Activated effector memory CD4-positive, alpha-beta T cell treated with Interleukin-2 at 50 U/mL for 16 hours (primary cell): ENCODE data around the gene REV1.
"Not testable (repeated sequence)": the region's sequence is repeated elsewhere in the genome, so short reads cannot be mapped to it uniquely, and the experiment has no call there.

Experiments used
- DNase-seq: peaks from one replicate; pipeline ENCODE4 v3.0.0-alpha.2; 2020

REV1 gene

DNA sequence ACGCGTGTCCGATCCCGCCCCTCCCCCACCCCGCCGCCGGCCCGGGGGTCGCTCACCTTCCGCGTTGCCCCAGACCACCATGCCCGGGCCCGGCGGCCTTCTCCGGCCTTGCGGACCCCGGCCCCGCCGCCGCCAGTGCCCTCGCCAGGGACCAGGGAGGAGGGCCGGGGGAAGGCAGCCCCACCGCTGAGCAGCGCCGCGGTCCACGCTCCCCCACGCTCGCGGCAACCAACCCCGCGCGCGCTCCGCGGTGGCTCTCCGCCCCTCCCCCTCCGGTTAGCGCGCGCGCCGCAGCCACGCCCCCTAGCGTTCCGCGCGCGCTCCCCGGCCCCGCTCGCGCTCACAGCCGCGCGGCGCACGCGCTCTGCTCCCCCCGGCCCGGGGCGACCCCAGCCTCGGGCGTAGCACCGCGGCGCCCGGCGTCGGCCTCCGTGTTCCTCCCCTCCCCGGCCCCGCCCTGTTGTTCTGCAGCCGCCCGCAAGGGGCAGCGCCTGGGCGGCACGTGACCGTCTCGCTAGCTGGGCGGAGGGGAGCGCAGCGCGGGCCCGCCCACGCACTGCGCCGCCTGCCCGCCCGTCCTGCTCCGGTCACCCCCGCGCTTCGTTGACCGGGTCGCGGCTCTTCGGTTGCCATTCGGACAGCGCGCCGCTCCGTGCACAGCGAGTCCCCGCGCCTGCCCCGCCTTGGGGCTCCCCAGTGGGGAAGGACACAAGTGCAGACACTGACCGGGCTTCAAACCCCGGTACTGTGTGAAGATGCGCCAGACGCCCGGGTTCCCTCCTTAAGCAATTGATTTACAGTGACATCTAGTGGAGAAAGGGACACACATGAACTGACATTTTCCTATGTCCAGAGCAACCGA, at the start of gene REV1:
TSS of gene REV1 (minus strand) at position 257 of the 862 bp plus-strand sequence. CDS start 25,042 bp downstream, outside the sequence.
- DNase-seq, result peak; percentile 90

DNA sequence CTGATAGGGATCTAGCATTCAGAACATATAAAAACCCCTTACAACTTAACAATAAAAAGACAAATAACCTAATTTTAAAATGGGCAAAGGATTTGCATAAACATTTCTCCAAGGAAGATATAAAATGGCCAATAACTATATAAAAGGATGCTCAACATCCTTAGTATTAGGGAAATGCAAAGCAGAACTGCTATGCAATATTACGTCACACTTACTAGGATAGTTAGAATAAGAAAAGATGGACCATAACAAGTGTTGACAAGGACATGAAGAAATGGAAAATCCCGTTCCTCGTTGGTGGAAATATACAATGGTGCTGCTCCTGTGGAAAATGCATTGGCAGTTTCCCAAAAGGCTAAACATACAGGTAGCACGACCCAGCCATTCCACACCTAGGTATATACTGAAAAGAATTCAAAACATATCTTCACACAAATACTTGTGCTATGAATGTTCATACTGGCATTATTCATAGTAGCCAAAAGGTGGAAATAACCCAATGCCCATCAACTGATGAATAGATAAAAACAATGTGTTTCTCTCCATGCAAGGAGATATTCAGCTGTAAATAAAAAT, 48.2 kb upstream of the REV1 start:
- no peak for DNase-seq

DNA sequence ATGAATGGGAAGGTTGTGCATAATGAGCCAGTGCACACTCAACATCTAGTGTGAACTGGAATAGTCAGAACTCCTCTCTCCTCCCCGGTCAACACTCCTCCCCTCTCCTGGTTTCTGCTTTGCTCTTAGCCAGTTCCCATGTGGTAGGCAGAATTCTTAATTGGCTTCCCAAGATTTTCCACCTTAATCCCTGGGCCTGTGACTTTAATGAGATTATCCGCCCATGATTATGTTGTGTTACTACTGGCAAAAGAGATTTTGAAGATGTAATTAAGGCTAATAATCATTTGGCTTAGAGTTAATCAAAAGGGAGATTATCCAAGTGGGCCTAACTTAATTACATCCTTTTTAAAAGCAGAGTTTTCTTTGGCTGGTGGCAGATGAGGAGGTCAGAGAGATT, 34.2 kb upstream of the REV1 start:
- DNase-seq, result no peak

- no peak for DNase-seq
Observed at GRCh38 chr2:99522157-99522556, 32.3 kb upstream of the REV1 start.

- DNase-seq, result no peak
Observed at GRCh38 chr2:99520813-99521212, 31.0 kb upstream of the REV1 start.

DNA sequence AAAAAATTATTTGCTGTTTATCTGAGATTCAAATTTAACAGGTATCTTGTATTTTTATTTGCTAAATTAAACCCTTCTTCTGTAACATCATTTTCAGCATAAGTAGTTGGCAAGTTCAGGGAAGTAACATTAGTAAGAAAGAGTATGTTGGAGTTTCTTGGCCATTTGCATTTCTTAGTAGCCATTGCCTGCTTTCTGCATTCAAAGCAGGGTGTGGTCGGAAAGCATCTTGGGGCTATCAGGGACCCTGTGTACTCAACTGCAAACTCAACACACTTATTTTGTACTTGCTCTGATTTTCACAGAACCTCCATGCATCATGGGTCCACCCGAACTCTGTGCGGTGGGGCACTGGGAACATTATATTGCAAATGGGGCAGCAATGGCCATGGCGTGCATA, 30.4 kb upstream of the REV1 start:
- DNase-seq, result no peak

- no peak for DNase-seq
Observed at GRCh38 chr2:99514357-99514756, 24.5 kb upstream of the REV1 start.

DNA sequence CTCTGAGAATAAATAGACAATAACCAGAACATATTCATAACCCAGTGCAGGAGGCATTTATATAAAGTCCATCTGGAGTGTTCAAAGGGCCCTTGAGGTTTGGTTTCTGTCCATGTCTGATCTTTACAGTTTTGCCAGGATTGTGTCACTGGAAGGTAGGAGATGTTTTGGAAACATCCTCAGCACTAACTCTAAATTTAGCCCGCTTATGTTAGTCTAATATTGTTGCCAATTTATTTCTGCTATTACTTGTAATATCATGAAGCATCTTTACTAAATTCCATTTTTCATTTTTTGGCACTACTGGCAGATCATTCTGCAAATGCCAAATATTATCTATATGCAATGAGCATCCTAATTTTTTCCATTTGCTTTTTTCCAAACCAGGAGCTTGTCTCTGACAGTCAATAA, 22.4 kb upstream of the REV1 start:
- DNase-seq, result no peak

DNA sequence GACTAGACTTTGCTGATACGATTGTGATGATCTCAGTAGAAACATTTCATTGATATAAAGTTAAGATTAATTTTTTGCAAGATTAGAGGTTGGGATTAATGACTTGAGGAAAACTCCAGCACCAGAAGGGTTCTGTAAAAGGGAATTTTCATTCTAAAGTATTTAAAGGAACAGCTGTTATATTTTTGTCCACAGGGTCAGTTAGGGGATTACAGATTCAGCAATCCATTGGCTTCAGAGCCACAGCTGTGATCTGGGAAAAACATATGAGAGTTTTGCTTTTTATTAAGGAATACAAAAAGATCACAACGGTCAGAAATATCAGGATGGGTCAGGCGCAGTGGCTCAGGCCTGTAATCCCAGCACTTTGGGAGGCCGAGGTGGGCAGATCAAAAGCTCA, 19.6 kb upstream of the REV1 start:
- no peak for DNase-seq

- no peak for DNase-seq
Observed at GRCh38 chr2:99507937-99508818, 18.4 kb upstream of the REV1 start.

- no peak for DNase-seq
Observed at GRCh38 chr2:99504844-99505584, 15.2 kb upstream of the REV1 start.

GRCh38 chr2:99503662-99504416, 14.0 kb upstream of the REV1 start:
- not testable (repeated sequence) for DNase-seq

DNA sequence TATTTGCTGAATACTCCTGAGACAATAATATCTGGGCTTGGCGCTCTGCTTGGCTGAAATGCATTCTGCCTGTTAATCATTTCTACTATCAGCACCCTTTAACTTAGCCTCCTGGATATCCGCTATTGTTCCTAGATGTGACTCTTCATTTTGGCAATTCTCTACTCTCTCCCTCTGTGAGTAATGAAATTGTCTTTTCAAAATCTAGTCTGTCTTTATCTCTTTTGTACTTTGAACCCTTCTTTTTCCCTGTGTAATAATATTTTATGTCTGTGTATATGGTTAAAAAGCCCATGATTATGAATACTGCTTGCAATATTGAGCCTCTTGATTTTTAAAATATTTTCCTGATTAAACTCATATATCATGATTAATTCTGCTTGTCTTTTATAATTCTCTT, 6.2 kb upstream of the REV1 start:
- no peak for DNase-seq

DNA sequence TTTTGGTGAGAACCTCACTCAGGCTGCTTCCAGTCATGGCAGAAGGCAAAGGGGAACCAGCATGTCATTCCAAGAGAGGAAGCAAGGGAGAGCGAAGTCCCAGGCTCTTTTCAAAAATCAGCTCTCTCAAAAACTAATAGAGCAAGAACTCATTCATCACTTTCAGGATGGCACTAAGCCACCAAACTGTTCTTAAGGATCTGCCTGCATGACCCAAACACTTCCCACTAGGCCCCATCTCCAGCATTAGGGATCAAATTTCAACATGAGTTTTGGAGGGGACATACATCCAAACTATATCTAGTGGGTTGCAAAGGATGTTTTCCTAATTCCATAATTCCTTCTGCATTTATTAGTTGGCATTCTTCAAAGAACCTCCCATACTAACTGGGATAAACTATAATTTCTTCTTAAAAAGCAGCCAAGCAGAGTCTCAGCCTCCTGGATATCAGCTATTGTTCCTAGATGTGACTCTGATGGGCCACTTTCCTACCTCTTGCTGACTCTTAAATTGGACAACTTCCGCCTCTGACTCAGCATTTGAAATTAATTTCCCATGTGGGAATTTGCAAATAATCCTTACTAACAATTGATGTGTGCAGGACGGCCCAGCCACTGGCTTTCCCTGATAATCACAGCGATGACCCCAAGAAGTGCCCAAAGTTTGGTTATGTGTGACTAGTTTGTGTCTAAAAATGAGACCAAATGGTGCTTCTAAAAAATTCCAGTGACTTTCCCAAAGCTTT, 5.5 kb upstream of the REV1 start:
- DNase-seq, result no peak

- no peak for DNase-seq
Observed at GRCh38 chr2:99492721-99493120, 2.9 kb upstream of the REV1 start.

GRCh38 chr2:99490623-99491461, 1.0 kb upstream of the REV1 start:
- no peak for DNase-seq

- peak; percentile 6 for DNase-seq
Observed at GRCh38 chr2:99489063-99489760, 605 bp downstream of the REV1 start.

GRCh38 chr2:99488539-99489062, 1.2 kb downstream of the REV1 start:
- DNase-seq, result no peak

DNA sequence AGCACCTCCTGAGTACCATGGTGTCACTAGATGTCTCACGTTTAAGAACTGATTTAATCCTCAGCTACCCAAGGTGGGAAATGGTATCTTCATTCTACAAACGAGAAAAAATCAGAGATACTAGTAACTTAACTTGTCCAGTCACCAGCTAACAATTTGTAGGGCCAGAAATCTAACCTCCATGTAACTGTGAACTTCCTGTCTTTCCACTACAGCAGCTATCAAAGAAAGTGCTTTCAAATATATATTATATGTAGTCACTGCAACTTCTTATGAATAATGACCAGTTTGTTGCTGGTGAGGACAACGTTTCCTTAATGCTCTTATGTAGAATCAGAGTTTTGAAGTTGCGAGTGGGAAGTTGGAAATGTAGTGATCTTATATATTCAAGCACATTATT, 1.9 kb downstream of the REV1 start:
- DNase-seq, result no peak
